Activated T-cell treated with anti-CD3 and anti-CD28 coated beads, Interleukin-2, amount 50 U/mL, for 72 hours (primary cell): ENCODE data around the gene RASAL1. TPM values are rescaled to one million over a fixed set of nuclear protein-coding genes. Genes with fewer than 3 reads are reported as not detected.

Source experiments
- ATAC-seq, 2 donors: fragments of 150-1000 bp; cut with Tn5 transposase; replicated peaks in 1 of 2; 2 replicates each; pipeline ENCODE4 v1.10.0; 2021; ENCODE audit warnings: moderate library complexity in 2 of 2, mild to moderate bottlenecking in 1 of 2
- DNase-seq, 2 donors: peaks; one replicate each; pipeline ENCODE4 v3.0.0; 2021 to 2022; ENCODE audit warnings: mixed read lengths in 1 of 2
- H3K27ac Mint-ChIP-seq: one replicate; pipeline ENCODE4 v1.8.0; 2022; ENCODE audit warnings: mild to moderate bottlenecking, moderate library complexity, mixed read lengths
- H3K27me3 Mint-ChIP-seq: one replicate; pipeline ENCODE4 v1.8.0; 2022; ENCODE audit warnings: low read depth, mixed read lengths
- H3K36me3 Mint-ChIP-seq, 2 donors: one replicate each; pipeline ENCODE4 v1.8.0; 2022; ENCODE audit warnings: mixed read lengths in 2 of 2, mild to moderate bottlenecking in 1 of 2; ENCODE audit not compliant: insufficient read depth in 2 of 2
- H3K4me1 Mint-ChIP-seq: one replicate; pipeline ENCODE4 v1.8.0; 2022; ENCODE audit warnings: low read depth, mixed read lengths
- H3K4me3 Mint-ChIP-seq, 2 donors: one replicate each; pipeline ENCODE4 v1.8.0; 2022; ENCODE audit warnings: mild to moderate bottlenecking in 2 of 2, mixed read lengths in 2 of 2, moderate library complexity in 2 of 2
- H3K9me3 Mint-ChIP-seq, 2 donors: one replicate each; pipeline ENCODE4 v1.8.0; 2022; ENCODE audit warnings: mixed read lengths in 2 of 2
- total RNA-seq, 2 donors: library from RNA; stranded (reverse); gene quantifications; one replicate each; pipeline ENCODE4 v1.2.3, GENCODE V29; 2022

RASAL1 gene
- total RNA-seq, 2 donors from 2014 or later, result 6.7 to 13.4 TPM

DNA sequence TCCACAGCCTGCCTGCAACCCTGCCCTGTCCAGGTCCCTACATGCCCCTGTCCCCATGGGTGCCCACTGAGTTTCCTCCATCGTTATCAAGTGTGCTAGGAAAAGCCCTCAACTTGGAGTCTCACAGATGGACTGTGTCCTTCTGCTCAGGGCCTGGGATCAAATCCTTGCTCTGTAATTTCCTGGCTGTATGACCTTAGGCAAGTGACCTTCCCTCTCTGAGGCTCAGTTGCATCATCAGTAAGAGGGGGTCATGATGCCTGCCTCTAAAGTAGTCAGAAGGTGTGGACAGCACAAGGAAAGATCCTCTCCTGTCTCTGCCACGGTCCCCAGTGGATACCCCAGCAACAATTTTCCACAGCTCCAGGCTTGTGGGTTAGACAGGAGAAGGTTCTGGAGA is 22.2 kb downstream of the RASAL1 start:
- no peaks in the 10 kb centered on the region for H3K36me3 Mint-ChIP-seq

DNA sequence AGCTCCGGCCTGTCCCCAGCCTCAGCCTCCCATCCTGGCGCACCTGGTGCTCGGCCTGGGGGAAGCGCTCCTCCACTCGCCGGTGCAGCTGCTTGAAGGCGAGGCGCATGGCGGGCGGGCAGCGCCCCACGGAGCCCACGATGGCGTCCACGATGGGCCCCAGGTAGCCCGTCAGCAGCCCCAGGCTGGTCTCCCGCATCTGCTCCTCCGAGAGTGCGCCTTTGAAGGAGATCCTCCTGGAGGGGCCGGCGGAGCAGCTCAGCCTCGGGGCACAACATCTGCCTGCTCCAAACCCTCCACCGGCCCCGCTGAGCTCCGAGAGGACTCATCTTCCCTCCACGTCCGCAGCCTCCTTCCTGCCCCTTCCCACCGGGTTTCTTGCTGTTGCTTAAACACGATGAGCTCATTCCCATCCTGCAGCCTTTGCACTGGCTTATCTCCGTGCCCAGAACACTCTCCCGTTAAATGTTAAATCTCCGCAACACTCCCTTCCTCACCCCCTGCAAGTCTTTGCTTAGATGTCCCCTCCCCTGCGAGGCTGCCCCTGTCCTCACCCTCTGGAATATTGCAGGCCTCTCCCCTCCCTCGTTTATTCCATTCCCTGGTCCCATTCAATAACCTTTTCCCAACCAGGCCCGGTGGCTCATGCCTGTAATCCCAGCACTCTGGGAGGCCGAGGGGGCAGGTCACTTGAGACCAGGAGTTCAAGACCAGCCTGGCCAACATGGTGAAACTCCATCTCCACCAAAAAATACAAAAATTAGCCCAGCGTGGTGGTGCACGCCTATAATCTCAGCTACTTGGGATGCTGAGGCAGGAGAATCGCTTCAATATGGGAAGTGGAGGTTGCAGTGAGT is 23.3 kb downstream of the RASAL1 start:
- H3K4me1 Mint-ChIP-seq, result no peaks in the 10 kb centered on the region
- no peak overlapping the region for H3K27ac Mint-ChIP-seq
- no peak for DNase-seq
- H3K27me3 Mint-ChIP-seq, result no peaks in the 10 kb centered on the region
- H3K9me3 Mint-ChIP-seq, result no peaks in the 10 kb centered on the region
- no peak for ATAC-seq
- H3K36me3 Mint-ChIP-seq, result no peaks in the 10 kb centered on the region
- no peak overlapping the region for H3K4me3 Mint-ChIP-seq

More for the DNA sequence above, 22.2 kb downstream of the RASAL1 start:
- no peaks in the 10 kb centered on the region for H3K4me1 Mint-ChIP-seq
- no peaks in the 10 kb centered on the region for H3K9me3 Mint-ChIP-seq
- H3K4me3 Mint-ChIP-seq, result no peak overlapping the region
- DNase-seq (no peak), ATAC-seq (no peak)
- no peaks in the 10 kb centered on the region for H3K27me3 Mint-ChIP-seq
- no peak overlapping the region for H3K27ac Mint-ChIP-seq

DNA sequence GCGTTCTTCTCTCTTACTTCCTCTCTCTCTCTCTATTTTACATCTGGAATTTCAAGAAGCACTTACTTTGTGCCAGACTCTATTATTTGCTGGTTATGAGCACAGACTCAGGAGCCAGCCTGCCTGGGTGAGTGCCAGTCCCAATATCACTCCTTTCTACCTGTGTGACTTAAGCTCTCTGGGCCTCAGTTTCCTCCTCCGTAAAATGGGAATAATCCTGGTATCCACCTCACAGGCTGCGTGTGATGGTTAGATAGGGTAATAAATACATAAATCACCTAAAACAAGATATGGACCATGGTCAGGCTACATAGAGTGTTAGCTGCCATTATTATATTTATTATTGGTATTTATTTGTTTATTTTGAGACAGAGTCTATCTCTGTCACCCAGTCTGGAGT is 24.3 kb downstream of the RASAL1 start:
- DNase-seq, result no peak
- H3K36me3 Mint-ChIP-seq, result no peaks in the 10 kb centered on the region
- no peaks in the 10 kb centered on the region for H3K27me3 Mint-ChIP-seq
- no peak overlapping the region for H3K27ac Mint-ChIP-seq
- H3K4me3 Mint-ChIP-seq, result no peak overlapping the region
- H3K9me3 Mint-ChIP-seq, result no peaks in the 10 kb centered on the region
- no peaks in the 10 kb centered on the region for H3K4me1 Mint-ChIP-seq
- no peak for ATAC-seq

DNA sequence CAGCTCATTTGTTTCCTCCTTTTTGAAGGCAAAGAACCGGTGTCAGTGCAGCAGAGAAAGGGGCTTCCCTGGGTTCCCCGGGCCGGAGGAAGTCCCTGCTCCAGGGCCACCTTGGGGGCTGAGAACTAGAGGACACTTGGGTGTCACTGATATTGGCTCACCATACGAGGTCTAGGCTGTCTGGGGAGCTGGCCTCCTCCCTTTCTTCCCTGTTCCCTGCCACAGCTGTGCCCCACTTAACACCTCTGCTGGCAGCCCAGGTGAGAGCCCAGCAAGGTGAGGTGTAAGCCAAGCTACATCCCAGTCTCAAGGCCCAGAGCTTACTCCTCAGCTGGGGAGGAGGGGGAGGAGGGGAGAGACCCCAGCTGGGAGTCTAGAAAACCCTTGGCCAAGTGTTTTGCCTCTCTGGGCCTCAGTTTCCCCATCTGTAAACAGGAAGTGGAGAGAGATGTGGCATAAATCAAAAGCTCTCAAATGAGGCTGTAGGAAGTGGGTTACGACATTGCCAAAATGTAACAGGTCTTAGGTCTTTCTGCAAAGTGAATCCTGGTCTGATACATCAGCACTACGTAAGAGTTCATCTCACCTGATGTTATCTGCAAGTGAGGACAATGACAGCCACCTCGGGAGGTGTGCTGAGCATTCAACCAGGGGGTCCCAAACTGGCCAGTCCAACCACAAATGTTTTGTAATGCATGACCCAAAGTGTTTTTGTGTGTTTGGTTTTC is 25.5 kb downstream of the RASAL1 start:
- Mint-ChIP-seq H3K9me3 (no peaks in the 10 kb centered on the region), H3K4me1 (peaks cover 1% of the 10 kb centered on the region), H3K36me3 (no peaks in the 10 kb centered on the region), H3K4me3 (no peak overlapping the region), H3K27ac (no peak overlapping the region), H3K27me3 (no peaks in the 10 kb centered on the region)
- DNase-seq, result no peak
- ATAC-seq, result peak in 1 of 2 donors; percentile 22

DNA sequence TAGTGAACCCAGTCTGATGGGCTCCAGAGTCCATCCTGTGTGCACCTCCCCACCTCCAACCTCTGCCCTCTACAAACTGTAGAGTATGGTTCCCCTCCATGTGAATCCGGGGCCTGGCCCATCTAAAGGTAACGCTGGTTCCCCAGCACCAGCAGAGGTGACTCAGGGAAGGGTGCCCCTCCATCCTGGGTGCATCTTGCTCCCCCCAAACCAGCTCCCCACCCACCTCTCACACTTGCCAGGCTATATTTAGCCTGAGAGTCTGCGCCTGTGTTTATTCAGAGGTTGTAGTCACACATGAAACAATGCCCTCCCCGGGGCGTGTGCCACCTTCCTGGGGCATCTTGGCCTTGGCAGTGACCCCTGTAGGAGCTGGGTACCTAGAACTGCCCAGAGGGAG is 26.2 kb downstream of the RASAL1 start:
- no peaks in the 10 kb centered on the region for H3K9me3 Mint-ChIP-seq
- H3K27ac Mint-ChIP-seq, result no peak overlapping the region
- ATAC-seq, result no peak
- H3K4me1 Mint-ChIP-seq, result peaks cover 3% of the 10 kb centered on the region
- H3K4me3 Mint-ChIP-seq, result no peak overlapping the region
- no peaks in the 10 kb centered on the region for H3K27me3 Mint-ChIP-seq
- H3K36me3 Mint-ChIP-seq, result no peaks in the 10 kb centered on the region
- no peak for DNase-seq

DNA sequence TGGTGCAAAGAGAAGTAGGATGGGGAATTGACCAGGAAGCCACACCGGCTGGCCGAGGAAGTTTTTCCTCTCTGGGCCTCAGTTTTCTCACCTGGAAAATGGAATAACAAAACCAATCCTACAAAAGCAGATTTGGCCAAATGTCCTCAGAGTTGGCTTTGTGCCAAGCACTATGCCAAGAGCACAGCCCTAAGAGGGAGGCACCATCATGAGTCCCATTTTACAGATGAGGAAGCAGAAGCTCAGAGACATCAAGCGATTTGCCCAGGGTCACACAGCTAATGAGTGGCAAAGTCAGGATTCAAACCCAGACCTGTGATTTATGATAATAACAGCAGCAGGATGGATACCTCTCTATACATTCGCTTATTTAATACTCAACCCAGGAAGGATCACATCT is 27.3 kb downstream of the RASAL1 start:
- Mint-ChIP-seq H3K27ac (no peak overlapping the region), H3K4me1 (peaks cover 12% of the 10 kb centered on the region), H3K4me3 (no peak overlapping the region), H3K36me3 (no peaks in the 10 kb centered on the region), H3K9me3 (no peaks in the 10 kb centered on the region), H3K27me3 (no peaks in the 10 kb centered on the region)
- DNase-seq, result no peak
- no peak for ATAC-seq

DNA sequence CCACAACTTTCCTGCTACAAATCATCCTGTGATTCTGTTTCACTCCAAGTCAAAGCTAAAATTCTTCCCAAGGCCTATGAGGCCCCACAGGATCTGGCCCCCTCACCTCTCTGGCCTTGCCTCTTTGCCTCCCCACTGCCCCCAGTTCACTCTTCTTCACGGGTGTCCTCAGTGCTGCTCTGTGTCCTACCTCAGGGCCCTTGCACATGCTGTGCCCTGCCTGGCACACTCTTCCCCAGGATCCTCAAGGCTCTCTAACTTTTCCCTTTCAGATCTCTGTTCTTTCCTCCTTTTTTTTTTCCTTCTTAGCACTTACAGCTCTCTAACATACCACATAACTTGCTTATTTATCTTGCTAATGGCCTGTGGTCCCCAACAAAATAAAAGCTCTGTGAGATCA is 29.2 kb downstream of the RASAL1 start:
- H3K27ac Mint-ChIP-seq, result no peak overlapping the region

DNA sequence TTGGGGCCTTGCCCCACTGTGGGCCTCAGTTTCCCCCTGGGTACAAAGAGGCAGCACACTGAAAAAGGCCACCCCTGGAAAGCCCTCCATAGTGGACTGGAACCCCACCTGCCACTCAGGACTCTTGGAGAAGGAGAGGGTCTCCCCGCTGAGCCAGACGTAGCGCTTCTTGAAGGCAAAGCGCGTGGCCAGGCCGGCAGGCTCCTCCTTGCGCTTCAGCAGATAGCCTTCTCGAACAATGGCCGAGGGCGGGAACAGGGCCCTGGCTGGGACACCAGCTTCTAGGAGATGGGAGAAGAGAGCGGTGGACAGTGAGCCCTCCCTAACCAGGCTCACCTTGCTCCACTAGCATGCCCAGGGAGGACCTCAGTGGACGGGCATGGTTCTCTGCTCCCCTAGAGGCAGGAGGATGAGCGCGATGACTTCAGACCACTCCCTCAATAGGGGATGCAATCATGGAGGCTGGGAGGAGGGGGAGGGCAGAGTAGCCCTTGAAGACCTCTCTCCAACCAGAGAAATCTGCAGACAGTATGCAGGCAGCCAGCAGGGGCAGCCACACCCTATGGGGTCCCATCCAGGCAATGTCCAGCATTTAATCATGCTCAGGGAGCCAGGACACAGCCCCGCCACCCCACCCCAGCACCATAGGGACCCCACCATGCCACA is 29.8 kb downstream of the RASAL1 start:
- no peaks in the 10 kb centered on the region for H3K27me3 Mint-ChIP-seq
- DNase-seq, result no peak
- no peak overlapping the region for H3K4me3 Mint-ChIP-seq

More for the DNA sequence above, 29.2 kb downstream of the RASAL1 start:
- ATAC-seq, result no peak
- Mint-ChIP-seq H3K4me3 (no peak overlapping the region), H3K36me3 (no peaks in the 10 kb centered on the region), H3K9me3 (no peaks in the 10 kb centered on the region), H3K27me3 (no peaks in the 10 kb centered on the region), H3K4me1 (peaks cover 12% of the 10 kb centered on the region)
- DNase-seq, result no peak

DNA sequence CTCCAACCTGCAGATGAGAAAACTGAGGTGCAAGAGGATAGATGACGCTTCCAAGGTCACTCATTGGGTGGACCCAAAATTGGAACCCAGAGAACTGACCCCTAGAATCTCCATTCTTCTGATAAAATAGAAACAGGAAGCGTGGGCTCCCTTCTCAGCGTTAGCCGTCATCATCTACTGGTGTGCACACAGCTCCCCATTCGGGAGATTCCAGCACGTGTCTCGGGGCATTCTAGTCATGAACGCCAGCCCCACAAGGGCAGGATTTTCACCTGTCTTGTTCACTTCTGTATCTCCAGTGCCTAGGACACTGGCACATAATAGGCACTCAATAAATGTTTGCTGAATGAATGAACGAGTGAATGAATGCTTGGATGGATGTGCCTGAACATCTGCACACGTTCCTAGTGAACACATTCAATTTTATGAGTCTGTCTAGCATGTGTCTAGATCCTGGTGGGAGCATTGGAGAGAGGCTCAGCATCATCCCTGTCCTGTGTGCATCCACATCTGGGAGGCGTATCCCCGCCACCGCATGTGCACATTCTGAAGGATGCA is 30.5 kb downstream of the RASAL1 start:
- Mint-ChIP-seq H3K4me1 (peaks cover 12% of the 10 kb centered on the region), H3K36me3 (no peaks in the 10 kb centered on the region), H3K27me3 (no peaks in the 10 kb centered on the region), H3K4me3 (peak overlapping the region; percentile 26 to 29), H3K27ac (no peak overlapping the region), H3K9me3 (no peaks in the 10 kb centered on the region)
- no peak for DNase-seq
- ATAC-seq, result no peak

More for the DNA sequence above, 29.8 kb downstream of the RASAL1 start:
- H3K36me3 Mint-ChIP-seq, result no peaks in the 10 kb centered on the region
- no peak for ATAC-seq
- H3K4me1 Mint-ChIP-seq, result peaks cover 12% of the 10 kb centered on the region
- no peaks in the 10 kb centered on the region for H3K9me3 Mint-ChIP-seq
- H3K27ac Mint-ChIP-seq, result no peak overlapping the region

DNA sequence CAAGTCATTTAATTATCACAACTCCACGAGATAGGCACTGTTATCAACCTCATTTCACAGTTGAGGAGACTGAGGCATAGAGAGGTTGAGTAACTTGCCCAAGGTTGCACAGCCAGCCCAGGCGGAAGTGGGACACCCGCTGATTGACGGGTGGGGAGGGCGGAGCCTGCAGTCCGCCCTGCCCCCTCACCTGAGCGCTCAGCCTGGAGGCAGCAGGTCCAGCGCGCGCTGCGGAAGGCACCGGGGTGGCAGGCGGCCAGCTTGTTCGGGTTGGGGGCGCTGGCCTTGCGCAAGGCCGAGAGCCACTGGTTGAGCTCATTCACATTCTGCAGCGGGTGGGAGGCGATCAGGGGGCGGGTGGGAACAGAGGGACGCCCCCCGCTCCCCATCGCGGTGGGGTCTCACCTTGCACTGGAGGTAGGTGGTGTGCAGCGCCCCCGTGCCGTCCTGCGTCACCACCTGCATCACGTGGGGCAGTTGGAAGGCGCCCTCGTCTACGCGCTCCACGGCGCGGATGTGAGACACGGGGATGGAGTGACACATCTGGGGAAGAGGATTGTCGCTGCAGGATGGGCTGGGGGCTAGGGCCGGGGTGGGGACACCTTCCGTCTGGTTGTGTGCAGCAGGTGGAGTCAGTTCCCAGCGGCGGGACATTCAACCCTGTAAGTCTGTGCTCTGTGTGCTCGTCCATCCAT is 31.7 kb downstream of the RASAL1 start:
- Mint-ChIP-seq H3K36me3 (no peaks in the 10 kb centered on the region), H3K4me1 (peaks cover 15% of the 10 kb centered on the region), H3K4me3 (peak overlapping the region; percentile 78 to 81), H3K27ac (no peak overlapping the region), H3K27me3 (no peaks in the 10 kb centered on the region), H3K9me3 (no peaks in the 10 kb centered on the region)
- DNase-seq, result peak; percentile 69 to 78
- ATAC-seq, result peak; percentile 91 to 95

DNA sequence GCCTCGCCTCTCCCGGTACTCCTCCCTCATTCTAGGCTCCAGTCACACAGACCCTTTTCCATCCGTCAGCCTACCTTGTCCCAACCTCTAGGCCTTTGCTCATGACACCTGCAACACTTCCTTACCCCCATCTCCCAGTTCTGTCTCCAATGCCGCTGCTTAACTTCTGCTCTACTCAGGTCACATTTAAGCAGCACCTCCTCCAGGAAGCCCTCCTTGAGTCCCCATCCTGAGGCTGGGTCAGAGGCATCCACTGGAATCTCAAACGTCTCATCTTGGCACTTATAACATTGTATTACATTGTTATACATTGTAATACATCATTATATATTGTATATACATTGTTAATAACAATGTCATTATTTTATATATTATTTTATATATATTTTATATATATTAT is 32.8 kb downstream of the RASAL1 start:
- no peaks in the 10 kb centered on the region for H3K36me3 Mint-ChIP-seq
- DNase-seq, result no peak

DNA sequence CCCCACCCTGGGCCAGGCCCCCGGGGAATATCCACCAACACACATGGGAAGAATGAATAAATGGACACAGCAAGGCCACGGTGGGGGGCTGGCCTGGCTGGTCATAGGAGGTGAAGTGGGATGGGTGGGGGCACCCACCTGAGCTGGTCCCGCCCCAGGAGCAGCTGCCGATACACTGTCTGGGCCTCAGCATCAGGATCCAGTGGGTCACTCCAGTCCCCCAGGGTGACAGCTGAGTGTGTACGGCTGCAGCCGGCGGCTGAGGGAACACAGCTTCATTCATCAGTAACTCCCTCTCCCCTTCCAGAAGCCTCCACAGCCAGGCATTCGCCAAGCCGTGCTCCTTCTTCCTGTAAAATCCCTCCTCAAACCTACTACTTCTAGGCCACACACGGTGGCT is 33.8 kb downstream of the RASAL1 start:
- no peaks in the 10 kb centered on the region for H3K27me3 Mint-ChIP-seq
- no peak overlapping the region for H3K27ac Mint-ChIP-seq
- H3K36me3 Mint-ChIP-seq, result no peaks in the 10 kb centered on the region
- ATAC-seq, result no peak
- H3K4me3 Mint-ChIP-seq, result no peak overlapping the region
- no peaks in the 10 kb centered on the region for H3K9me3 Mint-ChIP-seq
- no peak for DNase-seq
- peaks cover 26% of the 10 kb centered on the region for H3K4me1 Mint-ChIP-seq

More for the DNA sequence above, 32.8 kb downstream of the RASAL1 start:
- Mint-ChIP-seq H3K27ac (peak overlapping the region; percentile 9), H3K9me3 (no peaks in the 10 kb centered on the region), H3K4me1 (peaks cover 26% of the 10 kb centered on the region), H3K27me3 (no peaks in the 10 kb centered on the region), H3K4me3 (no peak overlapping the region)
- no peak for ATAC-seq
